Hepatocyte (in vitro differentiated cells): ENCODE measurements around the gene CGB3. TPM values are rescaled to one million over a fixed set of nuclear protein-coding genes. Genes with fewer than 3 reads are reported as not detected.

Experiments
- DNase-seq: peaks from one replicate; pipeline ENCODE4 v3.0.0-alpha.2; 2016; ENCODE audit warnings: low spot score
- H2AFZ ChIP-seq: fragments of 200-600 bp; sonication (generic); 2 replicates; pipeline ENCODE4 v1.6.0; 2016; ENCODE audit warnings: antibody characterized with exemption, mild to moderate bottlenecking
- H3K27ac ChIP-seq: fragments of 200-600 bp; sonication (generic); 2 replicates; pipeline ENCODE4 v1.5.1; 2016; ENCODE audit warnings: mild to moderate bottlenecking
- H3K27me3 ChIP-seq: fragments of 200-600 bp; sonication (generic); 2 replicates; pipeline ENCODE4 v1.6.1; 2016
- H3K36me3 ChIP-seq: fragments of 200-600 bp; sonication (generic); replicated peaks from 2 replicates; pipeline ENCODE4 v1.5.1; 2016; ENCODE audit warnings: low read depth; ENCODE audit not compliant: insufficient read depth
- H3K4me1 ChIP-seq: fragments of 200-600 bp; sonication (generic); 2 replicates; pipeline ENCODE4 v1.5.1; 2016; ENCODE audit warnings: mild to moderate bottlenecking, moderate library complexity; ENCODE audit not compliant: insufficient read depth
- H3K4me2 ChIP-seq: fragments of 200-600 bp; sonication (generic); 2 replicates; pipeline ENCODE4 v1.6.0; 2016
- H3K4me3 ChIP-seq: fragments of 200-600 bp; sonication (generic); 2 replicates; pipeline ENCODE4 v1.5.1; 2016; ENCODE audit warnings: mild to moderate bottlenecking
- H3K79me2 ChIP-seq: fragments of 200-600 bp; sonication (generic); 2 replicates; pipeline ENCODE4 v1.6.0; 2017; ENCODE audit warnings: mild to moderate bottlenecking
- H3K9me2 ChIP-seq: fragments of 200-600 bp; sonication (generic); replicated peaks from 2 replicates; pipeline ENCODE4 v1.6.0; 2017; ENCODE audit warnings: mild to moderate bottlenecking; ENCODE audit not compliant: insufficient read depth
- H3K9me3 ChIP-seq: fragments of 200-600 bp; sonication (generic); 2 replicates; pipeline ENCODE4 v1.5.1; 2016; ENCODE audit warnings: low read depth, mild to moderate bottlenecking
- H4K20me1 ChIP-seq: fragments of 200-600 bp; sonication (generic); 2 replicates; pipeline ENCODE4 v1.6.0; 2016; ENCODE audit warnings: mild to moderate bottlenecking; ENCODE audit not compliant: insufficient read depth, poor library complexity, severe bottlenecking
- CTCF ChIP-seq: fragments of 200-600 bp; sonication (generic); IDR thresholded peaks from 2 replicates; pipeline ENCODE4 v1.5.1; 2016; ENCODE audit warnings: antibody characterized with exemption, mild to moderate bottlenecking; ENCODE audit not compliant: poor library complexity
- EZH2 ChIP-seq: fragments of 200-600 bp; sonication (generic); IDR thresholded peaks from 2 replicates; pipeline ENCODE4 v1.6.1; 2016; ENCODE audit warnings: antibody characterized with exemption, mild to moderate bottlenecking, borderline replicate concordance
- EZH2phosphoT487 ChIP-seq: fragments of 200-600 bp; sonication (generic); IDR thresholded peaks from one replicate; pipeline ENCODE4 v1.6.1; 2018; ENCODE audit warnings: antibody characterized with exemption, mild to moderate bottlenecking, low read depth, moderate library complexity; ENCODE audit not compliant: unreplicated experiment, severe bottlenecking
- WGBS: methylation state at CpG from one replicate; pipeline ENCODE4 v1.1.6; 2016; ENCODE audit warnings: low lambda C conversion rate; ENCODE audit errors: missing lambda C conversion rate; 5-methylcytosine and 5-hydroxymethylcytosine counted together
- polyA plus RNA-seq: library from polyadenylated mRNA; unstranded; fragments of >200 nt; fragmentation: Nextera tagmentation; extraction: Ambion mirVana; gene quantifications from 2 replicates; pipeline ENCODE4 v1.2.1, GENCODE V29; 2016
- total RNA-seq: library from RNA; depleted of rRNA; stranded (reverse); fragments of >200 nt; gene quantifications from 2 replicates; pipeline ENCODE4 v1.2.3, GENCODE V29; 2014

Gene CGB3
- total and polyA plus RNA-seq, 2 experiments from 2014 or later: 1.1 TPM; not detected in 1

GRCh38 chr19:48997972-48998371 is 26.2 kb downstream of the CGB3 start:
- Histone ChIP-seq H3K79me2 (peaks cover 43% of the 10 kb centered on the region), H4K20me1 (no peaks in the 10 kb centered on the region), H3K4me2 (no peak overlapping the region), H3K36me3 (no peaks in the 10 kb centered on the region), H2AFZ (no peak overlapping the region), H3K27me3 (no peaks in the 10 kb centered on the region), H3K4me1 (peaks cover 7% of the 10 kb centered on the region), H3K4me3 (no peak overlapping the region), H3K9me2 (no peaks in the 10 kb centered on the region), H3K27ac (no peak overlapping the region), H3K9me3 (no peaks in the 10 kb centered on the region)
- 70% methylated on average over 5 of the region's 5 CpGs for WGBS
- TF ChIP-seq EZH2phosphoT487 (no peak), CTCF (peak; percentile 32), EZH2 (no peak)
- DNase-seq: peak; percentile 74

GRCh38 chr19:48994035-48994386 is 30.1 kb downstream of the CGB3 start:
- TF ChIP-seq EZH2phosphoT487: no peak
- no peak for TF ChIP-seq CTCF
- TF ChIP-seq EZH2: no peak
- Histone ChIP-seq H2AFZ (peak overlapping the region; percentile 17), H3K9me2 (no peaks in the 10 kb centered on the region), H3K4me2 (peak overlapping the region; percentile 92), H3K36me3 (no peaks in the 10 kb centered on the region), H3K9me3 (no peaks in the 10 kb centered on the region), H3K4me3 (peak overlapping the region; percentile 27), H3K4me1 (peaks cover 18% of the 10 kb centered on the region), H3K27me3 (no peaks in the 10 kb centered on the region), H3K27ac (peak overlapping the region; percentile 72), H3K79me2 (peaks cover 72% of the 10 kb centered on the region), H4K20me1 (peaks cover 4% of the 10 kb centered on the region)
- WGBS: 6% methylated on average over 11 of the region's 13 CpGs
- DNase-seq: no peak

GRCh38 chr19:48993175-48994034 is 30.7 kb downstream of the CGB3 start, which contains the start of the genes GYS1 and RUVBL2:
Gene GYS1 (minus strand): TSS chr19:48993309. CDS start chr19:48993112, 197 bp downstream.
Gene RUVBL2 (plus strand): TSS chr19:48993887. CDS start chr19:48993912, 25 bp downstream.
- Histone ChIP-seq H3K4me1 (peaks cover 18% of the 10 kb centered on the region), H3K27me3 (no peaks in the 10 kb centered on the region), H3K79me2 (peaks cover 72% of the 10 kb centered on the region), H3K27ac (peak within 1 kb of the TSS; percentile 94), H3K9me3 (no peaks in the 10 kb centered on the region), H3K9me2 (no peaks in the 10 kb centered on the region), H2AFZ (peak within 1 kb of the TSS; percentile 17), H4K20me1 (peaks cover 4% of the 10 kb centered on the region), H3K36me3 (no peaks in the 10 kb centered on the region), H3K4me2 (peak within 1 kb of the TSS; percentile 94), H3K4me3 (peak within 1 kb of the TSS; percentile 47)
- DNase-seq: peak; percentile 100
- WGBS: 1% methylated on average over 55 of the region's 56 CpGs
- no peak for TF ChIP-seq EZH2
- peak; percentile 95 for TF ChIP-seq CTCF
